Measurements from ENCODE around the gene RGPD3. TPM values are rescaled to one million over a fixed set of nuclear protein-coding genes. Genes with fewer than 3 reads are reported as not detected.
"Not testable (repeated sequence)": the region's sequence is repeated elsewhere in the genome, so short reads cannot be mapped to it uniquely, and the experiment has no call there.

The RGPD3 gene
- total and polyA plus RNA-seq, 2 donors = 0.32 to 1.6 TPM

GRCh38 chr2:106502351-106502750, 34.1 kb upstream of the RGPD3 start:
- whole genome bisulfite sequencing = 94% methylated on average over 8 of the region's 8 CpGs
- H3K4me1 ChIP-seq (ENCODE audit: insufficient read depth); H3K27ac ChIP-seq (ENCODE audit: low read depth): not testable (repeated sequence)

GRCh38 chr2:106500350-106500749, 32.1 kb upstream of the RGPD3 start:
- not testable (repeated sequence) for H3K4me3 ChIP-seq (ENCODE audit: low read depth, low read length); H3K4me1 ChIP-seq (ENCODE audit: insufficient read depth); H3K36me3 ChIP-seq (ENCODE audit: insufficient read depth); DNase-seq (ENCODE audit: extremely low spot score); H3K27ac ChIP-seq (ENCODE audit: low read depth)
- 94% methylated on average over 6 of the region's 7 CpGs for WGBS

More at GRCh38 chr2:106502351-106502750, 34.1 kb upstream of the RGPD3 start:
- not testable (repeated sequence) for H3K36me3 ChIP-seq (ENCODE audit: insufficient read depth); DNase-seq (ENCODE audit: extremely low spot score); H3K4me3 ChIP-seq (ENCODE audit: low read depth, low read length)

- WGBS = 87% methylated on average over 1 of the region's 1 CpG
These were observed 30.3 kb upstream of the RGPD3 start for GRCh38 chr2:106498549-106498948.

GRCh38 chr2:106492913-106493312, 24.7 kb upstream of the RGPD3 start:
- WGBS = 36% methylated on average over 6 of the region's 6 CpGs
- not testable (repeated sequence) for H3K27ac ChIP-seq (ENCODE audit: low read depth); H3K4me3 ChIP-seq (ENCODE audit: low read depth, low read length); H3K4me1 ChIP-seq (ENCODE audit: insufficient read depth); DNase-seq (ENCODE audit: extremely low spot score); H3K36me3 ChIP-seq (ENCODE audit: insufficient read depth)

More at GRCh38 chr2:106498549-106498948, 30.3 kb upstream of the RGPD3 start:
- H3K4me3 ChIP-seq (ENCODE audit: low read depth, low read length); H3K4me1 ChIP-seq (ENCODE audit: insufficient read depth); H3K27ac ChIP-seq (ENCODE audit: low read depth); H3K36me3 ChIP-seq (ENCODE audit: insufficient read depth); DNase-seq (ENCODE audit: extremely low spot score): not testable (repeated sequence)

- H3K36me3 ChIP-seq (ENCODE audit: insufficient read depth); H3K4me3 ChIP-seq (ENCODE audit: low read depth, low read length); DNase-seq (ENCODE audit: extremely low spot score); H3K4me1 ChIP-seq (ENCODE audit: insufficient read depth); H3K27ac ChIP-seq (ENCODE audit: low read depth): not testable (repeated sequence)
- WGBS = 77% methylated on average over 6 of the region's 6 CpGs
These were observed 24.2 kb upstream of the RGPD3 start for GRCh38 chr2:106492399-106492798.

GRCh38 chr2:106489701-106490100, 21.5 kb upstream of the RGPD3 start:
- not testable (repeated sequence) for H3K36me3 ChIP-seq (ENCODE audit: insufficient read depth); H3K4me3 ChIP-seq (ENCODE audit: low read depth, low read length); DNase-seq (ENCODE audit: extremely low spot score); H3K27ac ChIP-seq (ENCODE audit: low read depth); H3K4me1 ChIP-seq (ENCODE audit: insufficient read depth)
- WGBS = 74% methylated on average over 6 of the region's 6 CpGs

- WGBS = 24% methylated on average over 44 of the region's 44 CpGs
- peak overlapping the region; percentile 20 for H3K4me3 ChIP-seq (ENCODE audit: low read depth, low read length)
- not testable (repeated sequence) for DNase-seq (ENCODE audit: extremely low spot score)
These were observed 19.4 kb upstream of the RGPD3 start for GRCh38 chr2:106487386-106488191.

GRCh38 chr2:106486551-106487385, 18.6 kb upstream of the RGPD3 start, which contains the start of gene CD8B2:
TSS of gene CD8B2 (plus strand) at chr2:106487364. CDS start at chr2:106487427, 63 bp downstream.
- H3K4me1 ChIP-seq (ENCODE audit: insufficient read depth); H3K27ac ChIP-seq (ENCODE audit: low read depth); DNase-seq (ENCODE audit: extremely low spot score); H3K36me3 ChIP-seq (ENCODE audit: insufficient read depth): not testable (repeated sequence)
- WGBS = 22% methylated on average over 28 of the region's 39 CpGs
- peak within 1 kb of the TSS; percentile 20 for H3K4me3 ChIP-seq (ENCODE audit: low read depth, low read length)

More at GRCh38 chr2:106487386-106488191, 19.4 kb upstream of the RGPD3 start:
- not testable (repeated sequence) for H3K27ac ChIP-seq (ENCODE audit: low read depth); H3K4me1 ChIP-seq (ENCODE audit: insufficient read depth); H3K36me3 ChIP-seq (ENCODE audit: insufficient read depth)

GRCh38 chr2:106479563-106479962, 11.3 kb upstream of the RGPD3 start:
- no CpG with 5 or more reads among the region's 1 CpG for whole genome bisulfite sequencing
- not testable (repeated sequence) for H3K4me3 ChIP-seq (ENCODE audit: low read depth, low read length); H3K36me3 ChIP-seq (ENCODE audit: insufficient read depth); H3K27ac ChIP-seq (ENCODE audit: low read depth); DNase-seq (ENCODE audit: extremely low spot score); H3K4me1 ChIP-seq (ENCODE audit: insufficient read depth)

GRCh38 chr2:106477647-106478046, 9.4 kb upstream of the RGPD3 start:
- H3K4me1 ChIP-seq (ENCODE audit: insufficient read depth); H3K4me3 ChIP-seq (ENCODE audit: low read depth, low read length); H3K36me3 ChIP-seq (ENCODE audit: insufficient read depth); DNase-seq (ENCODE audit: extremely low spot score); H3K27ac ChIP-seq (ENCODE audit: low read depth): not testable (repeated sequence)
- 87% methylated on average over 1 of the region's 4 CpGs for WGBS

- 5% methylated on average over 4 of the region's 4 CpGs for WGBS
These were observed 2.4 kb upstream of the RGPD3 start for GRCh38 chr2:106470658-106471057.

GRCh38 chr2:106467516-106467915, 697 bp downstream of the RGPD3 start:
- H3K4me1 ChIP-seq (ENCODE audit: insufficient read depth); DNase-seq (ENCODE audit: extremely low spot score); H3K27ac ChIP-seq (ENCODE audit: low read depth); H3K4me3 ChIP-seq (ENCODE audit: low read depth, low read length); H3K36me3 ChIP-seq (ENCODE audit: insufficient read depth): not testable (repeated sequence)
- 96% methylated on average over 49 of the region's 49 CpGs for whole genome bisulfite sequencing

More at GRCh38 chr2:106470658-106471057, 2.4 kb upstream of the RGPD3 start:
- not testable (repeated sequence) for H3K4me3 ChIP-seq (ENCODE audit: low read depth, low read length); H3K27ac ChIP-seq (ENCODE audit: low read depth); H3K4me1 ChIP-seq (ENCODE audit: insufficient read depth); DNase-seq (ENCODE audit: extremely low spot score); H3K36me3 ChIP-seq (ENCODE audit: insufficient read depth)

- DNase-seq (ENCODE audit: extremely low spot score); H3K27ac ChIP-seq (ENCODE audit: low read depth); H3K36me3 ChIP-seq (ENCODE audit: insufficient read depth); H3K4me3 ChIP-seq (ENCODE audit: low read depth, low read length); H3K4me1 ChIP-seq (ENCODE audit: insufficient read depth): not testable (repeated sequence)
- WGBS = 65% methylated on average over 10 of the region's 10 CpGs
These were observed 6.3 kb downstream of the RGPD3 start for GRCh38 chr2:106461882-106462281.

Measured in urinary bladder (tissue), 4 donors.